Dedifferentiated amniotic fluid mesenchymal stem cell (primary cell): ENCODE measurements around the gene PHACTR1.

Experiments
- DNase-seq: peaks from one replicate; pipeline ENCODE4 v3.0.0-alpha.2; 2016; ENCODE audit errors: extremely low spot score

Gene PHACTR1

DNA sequence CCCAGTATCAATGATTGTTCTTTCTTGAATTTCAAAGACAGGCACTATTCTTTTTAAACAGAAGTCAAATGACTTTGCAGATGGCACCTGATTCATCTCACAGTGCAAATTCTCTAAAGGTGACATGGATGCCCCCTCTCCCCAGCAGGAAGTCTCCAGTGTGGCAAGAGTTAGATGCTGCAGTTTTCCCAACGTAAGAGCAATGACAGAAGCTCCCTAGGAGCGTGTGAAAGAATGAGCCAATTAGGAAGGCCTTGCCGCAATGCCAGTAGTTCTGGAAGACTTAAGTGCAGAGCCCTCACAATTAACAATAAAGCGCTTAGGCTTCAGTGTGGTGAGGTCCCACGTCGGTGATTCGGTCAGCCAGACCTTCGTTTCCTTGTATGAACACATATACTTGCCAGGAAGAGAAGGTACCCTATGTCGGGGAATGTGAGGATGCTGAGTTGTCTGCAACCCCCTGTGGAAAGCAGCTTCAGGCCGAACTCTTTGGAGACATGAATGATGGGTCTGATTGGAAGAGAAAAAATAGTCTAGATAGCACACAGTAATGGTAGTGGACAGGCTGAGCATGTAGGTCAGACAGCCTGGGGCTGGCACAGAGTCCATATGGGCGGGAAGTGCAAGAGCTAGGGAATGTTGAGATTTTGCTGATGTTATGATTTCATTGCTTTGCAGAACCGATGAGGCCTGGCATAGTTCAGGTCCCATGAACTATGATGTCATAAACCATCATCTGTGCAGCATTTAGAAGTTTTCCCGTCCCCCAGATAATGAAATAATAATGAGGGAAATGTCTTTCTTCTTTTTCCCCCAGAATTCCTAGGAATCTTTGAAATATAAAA, 132.6 kb downstream of the PHACTR1 start:
- no peak for DNase-seq

DNA sequence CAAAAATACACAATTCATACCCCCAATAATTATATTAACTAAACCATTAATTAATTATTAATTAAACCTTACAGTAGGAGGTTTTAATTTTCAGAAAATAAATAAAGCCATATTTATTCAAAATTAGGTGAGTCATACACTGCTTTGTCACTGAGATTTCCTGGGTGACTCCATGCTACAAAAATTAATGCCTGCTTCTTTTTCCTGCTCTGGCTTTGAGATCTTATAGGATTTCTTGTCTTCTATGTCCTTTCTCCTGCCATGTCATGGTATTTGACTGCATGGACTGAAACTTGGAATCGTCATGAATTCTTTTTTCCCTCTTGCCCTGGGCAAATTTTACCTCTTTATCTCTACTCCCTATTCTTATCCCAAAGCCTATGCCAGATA, 133.2 kb downstream of the PHACTR1 start:
- no peak for DNase-seq

DNA sequence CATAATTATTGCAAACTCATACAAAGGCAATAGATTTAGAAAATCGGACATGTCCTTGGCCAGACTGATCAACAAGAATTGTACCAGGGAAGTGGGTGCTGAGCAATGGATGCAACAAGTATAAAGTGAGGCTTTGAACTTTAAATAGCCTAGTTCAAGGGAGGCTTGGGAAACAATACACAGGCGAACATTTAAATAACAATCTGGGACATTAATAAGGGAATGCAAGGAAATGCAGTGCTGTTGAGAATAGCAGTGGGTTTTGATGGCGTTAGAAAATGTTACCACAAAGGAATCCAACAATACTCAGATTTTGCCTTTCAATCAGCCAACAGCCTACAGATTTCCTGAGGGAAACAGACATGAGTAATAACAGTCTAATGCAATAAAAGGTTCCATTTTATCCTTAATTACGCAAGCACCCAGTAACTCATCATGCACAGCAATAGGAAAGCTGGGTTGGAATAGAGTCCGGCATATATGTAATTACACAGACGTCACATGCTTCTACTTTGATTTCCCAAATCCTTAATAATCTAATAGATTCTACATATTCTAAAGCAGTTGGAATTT, 134.6 kb downstream of the PHACTR1 start:
- no peak for DNase-seq

DNA sequence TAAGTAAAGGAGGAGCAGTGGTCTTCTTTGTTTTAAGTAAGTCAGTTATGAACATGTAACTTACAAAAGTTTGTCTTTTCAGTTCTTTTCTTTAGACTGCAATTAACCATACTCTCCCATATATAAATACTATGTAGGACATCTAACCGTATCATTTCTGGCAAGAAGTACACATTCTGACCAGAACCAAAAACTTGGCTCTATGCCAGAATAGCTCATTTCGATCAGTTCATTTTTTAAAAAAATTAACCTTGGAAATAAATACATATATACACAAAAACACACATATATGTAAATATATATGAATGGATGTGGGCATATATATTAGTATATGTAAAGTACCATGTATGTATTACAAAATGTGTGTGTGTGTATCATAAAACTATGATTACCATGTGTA, 145.0 kb downstream of the PHACTR1 start:
- no peak for DNase-seq

DNA sequence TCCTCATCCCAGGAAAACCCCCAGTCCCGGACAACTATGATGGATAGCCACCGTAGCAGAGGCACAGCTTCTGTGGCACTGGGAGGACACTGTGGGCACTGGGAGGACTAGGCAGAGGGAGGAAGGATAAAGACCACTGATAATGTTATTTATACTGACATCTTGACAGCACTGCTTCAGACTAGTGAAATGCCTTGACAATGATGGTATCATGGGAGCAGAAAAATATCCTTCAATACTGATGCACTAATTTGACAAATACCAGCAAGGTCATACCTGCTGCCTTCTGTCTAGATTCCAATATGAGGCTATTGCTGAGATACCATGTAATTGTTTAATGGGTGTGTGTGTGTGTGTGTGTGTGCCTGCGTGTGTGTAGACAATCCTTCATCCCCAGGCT, 148.6 kb downstream of the PHACTR1 start:
- no peak for DNase-seq

DNA sequence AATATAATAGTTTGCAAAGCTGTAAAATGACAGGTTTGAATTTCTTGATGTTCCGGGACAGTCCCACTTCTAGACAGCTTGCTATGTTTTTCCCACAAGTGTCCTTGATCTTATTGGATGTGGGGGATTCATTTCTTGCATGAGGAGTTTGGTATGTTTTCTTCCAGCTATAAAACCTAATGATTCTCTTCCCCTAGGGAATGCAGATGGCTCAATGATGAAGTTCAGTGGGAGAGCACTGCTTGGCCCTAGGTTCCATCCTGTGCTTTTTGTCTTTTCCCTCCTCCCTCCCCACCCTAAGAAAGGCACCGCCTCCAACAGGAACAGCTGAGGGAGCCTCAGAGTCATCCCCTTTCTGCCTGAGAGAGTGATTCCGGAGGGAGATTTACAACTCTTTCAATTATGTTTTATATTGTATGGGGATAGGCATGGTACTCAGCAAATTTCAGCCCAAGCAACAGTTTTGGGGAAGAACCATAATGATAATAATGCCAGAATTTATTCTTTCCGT, 149.2 kb downstream of the PHACTR1 start:
- DNase-seq = no peak

DNA sequence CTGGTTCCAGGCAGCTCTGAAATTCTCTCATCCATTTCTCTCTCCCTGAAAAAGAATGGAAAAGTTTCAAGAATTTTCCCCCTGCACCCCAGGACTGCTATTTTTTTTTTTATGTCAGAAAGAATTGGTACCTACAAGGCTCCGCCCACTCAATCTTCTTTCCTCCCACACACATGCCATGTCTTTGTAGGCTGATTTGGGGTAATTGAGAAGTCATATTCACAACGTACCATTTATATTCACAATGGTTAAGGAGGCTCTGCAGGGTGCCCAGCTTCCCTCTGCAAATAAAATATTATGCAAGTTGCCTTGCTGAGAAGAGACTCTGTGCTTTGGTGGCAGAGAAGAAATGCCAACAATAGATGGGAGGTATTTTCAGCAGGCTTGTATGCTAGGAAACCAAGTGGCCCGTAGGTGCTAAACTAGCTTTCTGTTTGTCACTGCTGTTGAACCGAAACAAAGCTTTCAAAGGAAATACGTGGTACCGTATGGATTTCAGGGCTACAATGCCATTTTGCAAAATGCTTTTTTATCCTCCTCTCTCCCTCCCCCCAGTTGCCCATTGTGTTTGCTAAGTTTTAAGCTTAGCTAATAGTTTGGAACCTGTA, 150.0 kb downstream of the PHACTR1 start:
- no peak for DNase-seq

DNA sequence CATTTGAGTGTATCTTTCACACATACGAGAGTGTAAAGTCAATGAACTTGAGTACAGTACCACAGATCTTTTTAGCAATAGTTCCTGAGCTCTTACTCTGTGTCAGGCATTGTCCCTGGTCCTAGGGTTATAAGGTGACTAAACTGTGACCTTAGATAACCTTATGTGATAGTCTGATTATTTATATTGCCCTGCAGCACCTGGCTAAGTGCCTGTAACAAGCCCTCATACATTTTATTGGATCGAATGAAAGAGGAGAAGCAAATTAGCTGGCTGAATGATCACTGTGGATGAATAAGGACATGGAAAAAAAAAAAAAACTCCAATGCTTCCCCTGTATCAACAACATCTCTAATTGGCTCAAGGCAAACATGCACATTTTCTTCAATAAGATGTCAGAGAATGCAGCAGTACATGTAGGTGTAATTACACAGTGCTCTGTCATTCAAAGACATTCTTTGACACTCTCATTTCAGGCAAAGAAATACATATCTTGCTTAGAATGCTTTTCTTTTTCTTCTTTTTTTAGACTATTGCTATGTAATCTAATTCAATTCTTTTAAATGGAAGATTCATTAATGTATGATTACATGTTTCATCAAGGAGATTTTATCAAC, 153.4 kb downstream of the PHACTR1 start:
- DNase-seq = no peak

DNA sequence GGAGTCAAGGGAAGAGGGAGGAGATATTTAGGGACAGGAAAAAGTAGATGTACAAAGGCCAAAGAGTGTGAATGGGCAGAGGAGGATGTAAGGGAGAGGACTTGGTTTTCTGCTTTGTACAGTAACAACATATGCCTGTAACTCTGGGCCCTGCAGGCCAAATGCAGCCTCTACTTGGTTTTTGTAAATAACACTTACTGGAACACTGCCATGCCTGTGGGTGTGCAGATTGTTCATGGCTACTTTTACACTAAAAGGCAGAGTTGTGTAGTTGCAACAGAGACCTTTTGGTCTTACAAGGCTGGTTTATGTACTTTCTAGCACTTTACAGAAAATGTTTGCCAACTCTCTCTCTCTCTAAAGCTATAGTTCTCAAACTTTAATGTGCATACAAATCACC, 157.1 kb downstream of the PHACTR1 start:
- no peak for DNase-seq

DNA sequence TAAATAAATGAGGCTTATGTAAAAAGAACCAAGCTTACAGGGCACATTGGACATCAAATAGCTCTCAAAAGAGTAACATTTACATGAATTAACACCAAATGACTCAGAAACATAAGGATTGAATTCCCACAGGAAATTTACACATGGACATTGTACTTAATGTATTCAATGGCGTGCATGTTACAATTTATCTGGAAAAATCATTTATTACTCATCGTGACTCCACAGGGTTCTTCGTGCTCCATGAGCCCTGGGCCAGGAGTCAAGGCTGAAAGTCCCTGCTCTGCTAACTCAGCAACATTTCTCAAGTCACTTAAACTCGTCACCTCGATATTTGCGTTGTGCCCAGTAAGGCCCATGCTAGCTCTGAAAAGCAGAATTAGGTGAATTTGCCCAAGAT, 158.5 kb downstream of the PHACTR1 start:
- peak; percentile 18 for DNase-seq

DNA sequence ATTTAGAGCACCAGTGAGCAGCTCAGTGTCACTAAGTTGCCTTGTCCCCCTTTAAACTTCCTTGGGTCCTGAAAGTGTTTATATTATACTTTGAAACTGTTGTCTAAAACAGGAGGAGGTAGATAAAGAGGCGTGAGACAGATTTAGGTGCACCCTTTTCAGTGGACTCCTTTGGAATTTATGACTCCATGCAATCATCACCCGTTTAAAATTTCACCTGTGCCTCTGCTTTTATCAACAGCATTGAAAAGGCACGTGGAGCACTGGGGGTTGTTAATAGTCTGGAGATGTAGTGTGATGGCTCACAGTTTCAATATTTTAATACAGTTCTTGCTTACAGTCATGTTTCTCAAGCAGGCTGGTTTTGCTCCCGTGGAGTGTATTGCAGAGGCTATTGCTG, 162.2 kb downstream of the PHACTR1 start:
- DNase-seq = no peak

DNA sequence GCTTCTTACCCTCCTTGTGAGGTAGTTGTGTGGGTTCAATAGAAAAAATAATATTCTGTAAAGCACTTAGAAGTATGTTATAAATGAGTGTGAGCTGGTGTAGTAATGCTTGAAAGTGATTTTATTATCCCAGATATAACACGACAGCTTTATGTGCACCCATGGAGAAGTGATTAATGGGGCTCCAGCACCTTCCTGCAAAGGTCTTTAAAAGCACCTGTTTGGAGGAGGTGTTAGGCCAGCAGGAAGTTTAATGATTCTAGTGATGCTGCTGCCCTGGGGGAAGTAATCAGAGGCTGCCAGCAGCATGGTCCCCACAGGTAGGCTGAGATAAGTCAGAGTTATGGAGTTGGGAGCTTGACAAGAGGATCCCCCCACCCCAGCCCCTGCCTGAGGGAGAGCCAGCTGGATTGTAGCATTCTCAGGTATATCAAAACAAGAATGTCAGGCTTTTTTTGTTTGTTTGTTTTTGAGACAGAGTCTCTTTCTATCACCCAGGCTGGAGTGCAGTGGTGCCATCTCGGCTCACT, 166.3 kb downstream of the PHACTR1 start:
- DNase-seq = no peak

DNA sequence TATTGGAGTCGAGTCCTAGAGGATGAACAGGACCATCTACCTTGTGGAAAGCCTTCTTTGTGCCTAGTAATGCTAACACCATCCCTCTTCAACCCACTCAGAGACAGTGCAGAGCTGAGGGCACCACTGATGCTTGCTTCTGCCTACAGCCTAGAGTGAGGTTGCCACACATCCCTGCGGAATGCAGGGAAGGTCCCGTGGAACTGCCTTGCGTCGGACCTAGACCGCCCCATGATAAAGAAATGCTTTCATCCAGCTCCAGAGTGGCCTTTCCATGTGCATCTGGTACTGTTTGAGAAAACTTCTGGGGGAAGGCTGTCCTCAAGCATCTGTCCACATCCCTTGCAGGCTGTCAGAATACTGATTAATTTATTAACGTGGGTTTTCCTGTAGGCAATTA, 168.4 kb downstream of the PHACTR1 start:
- DNase-seq = no peak

DNA sequence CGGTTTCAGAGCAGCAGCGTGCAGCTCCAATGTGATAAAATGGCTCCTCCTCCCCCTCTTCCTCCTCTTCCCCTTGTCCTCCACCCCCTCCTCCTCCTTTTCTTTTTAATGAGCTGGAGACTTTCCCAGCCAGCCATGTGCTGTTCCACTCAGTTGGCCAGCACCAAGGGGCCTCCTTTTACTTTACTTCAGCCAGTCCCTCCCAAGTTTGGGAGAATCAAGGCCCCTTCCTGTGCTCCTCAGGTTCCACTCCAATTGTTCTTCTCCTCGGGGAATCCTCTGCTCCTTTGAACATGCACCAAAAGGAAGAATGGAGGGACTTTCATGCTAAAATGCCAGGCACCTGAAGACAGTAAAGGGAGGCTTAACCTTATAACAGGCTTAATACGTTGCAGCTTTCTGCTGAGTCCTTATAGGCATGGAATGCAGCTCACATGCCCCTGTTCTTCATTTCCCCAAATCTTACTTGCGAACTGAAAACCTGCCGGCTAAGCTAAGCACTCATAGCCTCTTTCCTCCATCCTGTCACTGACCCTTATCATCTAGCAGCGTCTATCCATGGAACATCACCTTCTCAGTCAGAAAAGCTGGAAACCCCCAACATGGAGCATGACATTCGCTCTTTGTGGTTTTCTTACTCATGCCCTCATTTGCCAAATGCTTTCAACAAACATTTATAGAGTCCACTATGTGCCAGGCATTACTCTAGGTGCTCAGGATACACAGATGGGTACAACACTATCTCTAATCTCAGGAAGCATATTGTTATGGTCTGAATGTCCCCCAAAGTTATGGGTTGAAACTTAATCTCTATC, 170.6 kb downstream of the PHACTR1 start:
- no peak for DNase-seq

DNA sequence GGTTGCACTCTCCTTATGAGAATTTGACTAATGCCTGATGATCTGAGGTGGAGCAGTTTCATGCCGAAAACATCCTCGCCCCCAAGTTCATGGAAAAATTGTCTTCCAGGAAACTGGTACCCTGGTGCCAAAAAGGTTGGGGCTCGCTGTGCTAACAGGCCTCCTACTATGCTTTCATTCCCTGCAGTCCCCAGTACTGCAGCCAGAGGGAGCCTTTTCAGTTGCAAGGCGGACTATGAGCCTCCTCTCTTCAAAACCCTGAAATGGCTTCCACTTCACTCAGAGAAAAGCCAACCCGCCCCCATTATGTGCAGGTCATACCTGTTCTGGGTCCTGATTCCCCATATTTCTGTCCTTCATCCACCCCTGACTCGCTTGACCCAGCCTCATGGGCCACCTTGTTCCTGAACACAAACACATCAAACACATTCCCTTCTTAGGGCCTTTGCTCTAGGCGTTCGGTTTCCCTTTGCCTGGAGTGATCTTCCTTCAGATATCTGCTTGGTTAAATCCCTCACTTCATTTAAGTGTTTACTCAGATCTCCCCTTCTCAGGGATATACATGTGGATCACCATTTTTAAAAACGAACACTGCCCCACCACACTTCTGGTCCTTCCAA, 173.7 kb downstream of the PHACTR1 start:
- no peak for DNase-seq

DNA sequence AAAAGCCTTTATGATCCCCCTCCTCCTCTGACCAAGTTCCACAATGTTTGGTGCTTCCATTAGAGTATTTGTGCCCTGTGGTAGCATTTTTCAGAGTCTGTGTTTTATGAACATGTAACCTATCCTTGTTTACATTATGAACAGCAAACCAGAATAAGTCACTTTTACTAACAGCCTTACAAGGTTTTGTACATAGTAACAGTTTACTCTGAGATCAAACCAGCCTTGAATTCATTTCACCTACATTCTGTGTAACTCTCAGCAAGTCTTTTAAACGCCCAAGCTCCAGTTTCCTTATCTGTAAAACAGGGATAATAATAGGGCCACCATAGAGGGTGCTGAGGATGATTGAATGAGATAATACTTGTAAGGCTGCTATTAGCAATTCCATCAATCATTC, 175.0 kb downstream of the PHACTR1 start:
- no peak for DNase-seq

DNA sequence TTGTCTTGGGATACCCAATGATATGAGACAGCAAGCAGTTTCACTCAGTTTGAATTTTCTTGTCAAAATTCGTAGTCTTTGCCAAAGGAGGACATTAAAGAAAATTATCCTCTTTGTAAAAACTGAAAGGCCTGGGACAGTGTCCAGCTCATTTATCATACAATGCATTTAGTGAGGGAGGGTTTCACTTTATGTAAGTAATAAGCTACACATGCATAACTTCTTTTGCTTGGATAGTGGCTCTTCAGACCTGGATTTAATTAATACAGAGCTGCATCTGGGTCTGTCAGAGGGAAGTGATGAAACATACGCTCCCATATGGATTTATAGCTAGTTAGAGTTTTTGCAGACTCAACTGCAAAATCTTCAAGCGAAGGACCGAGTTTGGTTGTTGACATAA, 175.6 kb downstream of the PHACTR1 start:
- DNase-seq = no peak

DNA sequence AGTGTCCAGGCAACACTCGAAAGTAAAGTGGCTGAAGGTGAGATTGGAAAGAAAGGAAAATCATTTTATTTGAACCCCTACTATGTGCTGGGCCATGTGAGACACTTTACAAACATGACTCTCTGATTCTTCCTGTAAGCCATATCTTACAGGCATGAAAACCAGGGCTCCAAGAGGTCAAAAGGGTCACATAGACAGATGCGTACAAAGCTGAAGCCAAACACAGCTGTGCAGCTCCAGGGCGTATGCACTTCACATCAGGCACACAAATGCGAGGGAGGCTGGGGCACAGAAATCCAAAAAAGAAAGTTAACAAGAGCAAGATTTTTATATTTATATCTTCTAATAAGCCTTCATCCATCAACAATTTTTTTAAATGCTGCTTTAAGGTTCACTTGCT, 176.5 kb downstream of the PHACTR1 start:
- DNase-seq = no peak

DNA sequence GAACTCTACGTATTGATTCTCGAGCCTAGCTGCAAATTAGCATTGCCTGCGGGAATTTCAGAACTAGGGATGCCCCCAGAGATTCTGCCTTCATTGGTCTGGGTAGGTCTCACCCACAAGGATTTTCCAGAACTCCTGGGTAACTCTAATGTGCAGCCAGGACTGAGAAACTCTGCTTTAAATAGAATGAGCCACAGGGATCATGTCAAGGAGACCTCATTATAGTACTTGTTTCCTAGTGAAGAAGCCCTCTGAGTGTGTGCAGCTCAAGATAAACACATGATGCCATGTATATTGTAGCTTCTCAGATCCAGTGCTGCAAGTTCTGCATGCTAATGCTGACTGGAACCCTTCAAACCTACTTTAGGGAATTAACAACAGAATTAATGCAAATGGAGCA, 179.2 kb downstream of the PHACTR1 start:
- DNase-seq = no peak

DNA sequence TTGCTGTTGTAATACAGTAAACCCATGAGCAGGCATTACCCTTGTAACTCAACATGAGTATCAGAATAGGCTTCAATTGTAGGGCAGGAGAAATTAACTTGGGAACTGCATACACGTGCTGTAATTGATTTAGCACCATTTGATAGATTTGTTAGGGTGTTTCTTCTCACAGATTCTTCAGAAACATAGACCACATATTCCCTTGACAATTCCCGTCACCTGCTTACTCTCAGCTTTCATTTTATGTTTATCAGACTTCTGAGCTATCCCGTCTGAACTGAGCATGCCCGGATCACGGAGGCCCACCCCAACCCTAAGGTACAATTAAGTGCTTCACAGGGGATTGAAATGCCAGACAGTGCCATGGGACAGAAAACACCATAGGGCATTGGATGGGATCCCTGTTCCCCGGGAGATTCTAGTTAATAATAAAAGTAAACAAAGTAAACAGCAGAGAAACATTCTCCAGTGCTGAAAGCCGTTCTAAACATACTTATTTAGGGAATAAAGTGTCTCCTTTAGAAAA, 179.7 kb downstream of the PHACTR1 start:
- DNase-seq = no peak

DNA sequence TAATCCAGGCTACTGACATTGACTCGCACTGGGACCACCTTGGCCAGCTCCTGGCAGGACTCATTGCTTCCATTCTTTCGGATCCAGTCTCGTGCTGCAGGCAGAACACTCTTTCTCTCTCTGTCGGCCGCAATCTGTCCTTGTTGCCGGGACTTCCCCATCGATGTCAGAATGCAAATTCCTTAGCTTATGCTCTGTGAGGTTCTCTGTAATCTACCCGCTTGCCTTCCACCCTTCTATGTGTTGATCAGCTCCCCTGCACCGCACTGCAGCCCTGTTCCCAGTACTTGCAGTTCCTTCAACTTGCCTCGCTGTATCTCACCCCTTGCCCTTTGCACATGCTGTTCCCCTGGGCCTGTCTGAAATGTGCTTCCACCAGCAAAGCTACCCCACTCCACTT, 182.0 kb downstream of the PHACTR1 start:
- DNase-seq = no peak
